ENCODE data around the gene TAF3. TPM values are rescaled to one million over a fixed set of nuclear protein-coding genes. Genes with fewer than 3 reads are reported as not detected.

TAF3 gene
- total RNA-seq, 1 donor from 2014 or later: 12.6 TPM

DNA sequence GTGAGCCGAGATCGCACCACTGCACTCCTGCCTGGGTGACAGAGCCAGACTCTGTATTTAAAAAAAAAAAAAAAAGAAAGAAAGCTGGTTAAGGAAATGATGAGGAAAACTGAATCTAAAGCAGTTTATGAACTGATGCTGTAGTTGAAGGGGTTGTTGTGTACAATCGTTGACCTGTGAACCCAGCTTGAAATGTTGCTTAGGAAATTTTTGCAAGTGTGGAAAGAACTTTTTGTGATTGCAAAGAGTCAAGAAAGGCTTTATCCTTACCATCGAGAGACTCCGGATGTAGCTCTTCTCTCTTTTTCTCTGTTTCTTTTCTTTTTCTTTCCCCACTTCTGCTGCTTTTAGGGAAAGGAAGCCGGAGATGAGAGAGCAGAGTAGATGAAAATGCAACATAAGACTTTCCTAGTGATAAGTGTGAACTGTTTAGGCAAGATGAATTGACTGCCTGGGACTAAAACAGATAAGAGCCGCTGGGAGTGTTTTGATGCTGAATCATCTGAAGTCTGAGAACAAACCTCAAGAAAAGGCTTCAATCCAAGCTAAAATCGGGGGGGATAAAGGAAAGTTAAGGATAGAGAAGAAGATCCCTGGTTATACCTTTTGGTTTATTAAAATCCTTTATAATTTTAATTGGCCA lies 69.0 kb downstream of the TAF3 start:
- Mint-ChIP-seq H3K27ac (no peak overlapping the region), H3K4me1 (peaks cover 19% of the 10 kb centered on the region), H3K9me3 (no peaks in the 10 kb centered on the region), H3K27me3 (no peaks in the 10 kb centered on the region), H3K4me3 (no peak overlapping the region), H3K36me3 (ENCODE audit: low read depth) (no peaks in the 10 kb centered on the region)
- DNase-seq: no peak
- intact Hi-C loops (cut with micrococcal nuclease): no loop called here
- no peak for ATAC-seq (ENCODE audit: low read depth)
- POLR2A ChIA-PET: no interaction called here
- TF ChIP-seq, protein P1, sequence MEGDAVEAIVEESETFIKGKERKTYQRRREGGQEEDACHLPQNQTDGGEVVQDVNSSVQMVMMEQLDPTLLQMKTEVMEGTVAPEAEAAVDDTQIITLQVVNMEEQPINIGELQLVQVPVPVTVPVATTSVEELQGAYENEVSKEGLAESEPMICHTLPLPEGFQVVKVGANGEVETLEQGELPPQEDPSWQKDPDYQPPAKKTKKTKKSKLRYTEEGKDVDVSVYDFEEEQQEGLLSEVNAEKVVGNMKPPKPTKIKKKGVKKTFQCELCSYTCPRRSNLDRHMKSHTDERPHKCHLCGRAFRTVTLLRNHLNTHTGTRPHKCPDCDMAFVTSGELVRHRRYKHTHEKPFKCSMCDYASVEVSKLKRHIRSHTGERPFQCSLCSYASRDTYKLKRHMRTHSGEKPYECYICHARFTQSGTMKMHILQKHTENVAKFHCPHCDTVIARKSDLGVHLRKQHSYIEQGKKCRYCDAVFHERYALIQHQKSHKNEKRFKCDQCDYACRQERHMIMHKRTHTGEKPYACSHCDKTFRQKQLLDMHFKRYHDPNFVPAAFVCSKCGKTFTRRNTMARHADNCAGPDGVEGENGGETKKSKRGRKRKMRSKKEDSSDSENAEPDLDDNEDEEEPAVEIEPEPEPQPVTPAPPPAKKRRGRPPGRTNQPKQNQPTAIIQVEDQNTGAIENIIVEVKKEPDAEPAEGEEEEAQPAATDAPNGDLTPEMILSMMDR (IDR thresholded peaks at IDR 0.05): no peak
- CTCF ChIA-PET: no interaction called here

GRCh38 chr10:7889947-7890542 lies 71.7 kb downstream of the TAF3 start:
- ChIA-PET CTCF (no interaction called here), POLR2A (no interaction called here)
- H3K4me1 Mint-ChIP-seq: peaks cover 19% of the 10 kb centered on the region
- no peak for ATAC-seq (ENCODE audit: low read depth)
- H3K27ac Mint-ChIP-seq: no peak overlapping the region
- H3K4me3 Mint-ChIP-seq: no peak overlapping the region
- intact Hi-C loops (cut with micrococcal nuclease): no loop called here
- H3K9me3 Mint-ChIP-seq: no peaks in the 10 kb centered on the region
- no peak for DNase-seq
- no peaks in the 10 kb centered on the region for H3K27me3 Mint-ChIP-seq
- H3K36me3 Mint-ChIP-seq (ENCODE audit: low read depth): peaks cover 4% of the 10 kb centered on the region
- TF ChIP-seq, protein P1 (IDR thresholded peaks at IDR 0.05): no peak

DNA sequence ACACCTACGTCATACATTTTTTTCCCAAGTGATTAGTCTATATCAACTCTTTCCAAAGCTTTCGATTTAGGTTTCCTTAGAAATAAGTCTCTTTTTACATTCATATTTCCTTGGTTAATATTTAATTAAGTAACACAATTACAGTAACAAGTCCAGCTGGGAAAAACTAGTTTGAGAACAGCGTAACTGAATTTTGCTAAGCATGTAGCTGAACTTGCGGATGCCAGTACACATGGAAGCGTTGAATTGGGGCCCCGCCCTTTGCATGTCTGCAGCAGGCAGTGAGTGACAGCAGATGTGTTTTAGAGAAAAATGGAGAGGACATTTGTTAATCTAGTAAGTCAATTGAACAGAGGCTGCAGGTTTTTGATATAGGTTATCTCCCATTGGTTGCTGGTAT lies 72.5 kb downstream of the TAF3 start:
- POLR2A ChIA-PET: no interaction called here
- H3K4me1 Mint-ChIP-seq: peaks cover 17% of the 10 kb centered on the region
- H3K27me3 Mint-ChIP-seq: no peaks in the 10 kb centered on the region
- no peak overlapping the region for H3K27ac Mint-ChIP-seq
- CTCF ChIA-PET: no interaction called here
- H3K4me3 Mint-ChIP-seq: no peak overlapping the region
- DNase-seq: no peak
- TF ChIP-seq, protein P1 (IDR thresholded peaks at IDR 0.05): no peak
- H3K36me3 Mint-ChIP-seq (ENCODE audit: low read depth): peaks cover 4% of the 10 kb centered on the region
- H3K9me3 Mint-ChIP-seq: no peaks in the 10 kb centered on the region
- intact Hi-C loops (cut with micrococcal nuclease): no loop called here
- no peak for ATAC-seq (ENCODE audit: low read depth)

DNA sequence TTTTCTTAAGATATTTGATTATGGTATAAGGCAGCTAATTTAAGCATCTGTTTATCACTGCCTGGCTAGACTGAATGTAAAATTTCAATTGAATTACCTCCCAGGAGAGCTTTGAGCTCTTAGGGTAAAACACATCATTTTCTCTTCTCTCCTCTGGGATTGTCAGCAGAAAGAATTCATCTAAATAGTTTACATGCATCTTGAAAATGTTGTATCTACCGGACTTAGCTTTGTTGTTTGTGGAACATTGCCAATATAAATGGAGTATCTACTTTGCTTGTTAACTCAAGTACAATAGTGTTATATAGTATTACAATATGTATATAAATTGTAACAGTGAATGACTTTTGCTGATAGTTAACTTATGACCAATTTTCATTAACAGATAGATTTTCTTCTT lies 73.3 kb downstream of the TAF3 start:
- no peak for ATAC-seq (ENCODE audit: low read depth)
- no peaks in the 10 kb centered on the region for H3K9me3 Mint-ChIP-seq
- H3K4me1 Mint-ChIP-seq: peaks cover 17% of the 10 kb centered on the region
- POLR2A ChIA-PET: no interaction called here
- TF ChIP-seq, protein P1 (IDR thresholded peaks at IDR 0.05): no peak
- no peaks in the 10 kb centered on the region for H3K27me3 Mint-ChIP-seq
- intact Hi-C loops (cut with micrococcal nuclease): no loop called here
- CTCF ChIA-PET: no interaction called here
- no peak for DNase-seq
- H3K27ac Mint-ChIP-seq: no peak overlapping the region
- H3K4me3 Mint-ChIP-seq: no peak overlapping the region
- H3K36me3 Mint-ChIP-seq (ENCODE audit: low read depth): peaks cover 11% of the 10 kb centered on the region

- Mint-ChIP-seq H3K27me3 (no peaks in the 10 kb centered on the region), H3K27ac (no peak overlapping the region), H3K4me3 (no peak overlapping the region), H3K4me1 (peaks cover 17% of the 10 kb centered on the region), H3K36me3 (ENCODE audit: low read depth) (peaks cover 16% of the 10 kb centered on the region), H3K9me3 (no peaks in the 10 kb centered on the region)
- ChIA-PET POLR2A (no interaction called here), CTCF (no interaction called here)
- intact Hi-C loops (cut with micrococcal nuclease): no loop called here
- TF ChIP-seq, protein P1 (IDR thresholded peaks at IDR 0.05): no peak
- no peak for ATAC-seq (ENCODE audit: low read depth)
- DNase-seq: no peak
Measured at GRCh38 chr10:7892146-7892545, 73.8 kb downstream of the TAF3 start.

Data from activated B cell treated with CpG ODN at 0.5 μM for 24 hours (primary cell).